Measurements from ENCODE around the gene FSD1. TPM values are rescaled to one million over a fixed set of nuclear protein-coding genes. Genes with fewer than 3 reads are reported as not detected.

Gene FSD1
- total and polyA plus RNA-seq, 5 donors from 2014 or later = 0.76 to 1.6 (median 1.0) TPM; not detected in 2

GRCh38 chr19:4361152-4362046, 57.0 kb downstream of the FSD1 start:
- H3K27ac ChIP-seq (ENCODE audit: insufficient read depth, low read length, poor library complexity, severe bottlenecking) = no peak overlapping the region
- Mint-ChIP-seq H3K9me3 (no peaks in the 10 kb centered on the region), H3K4me3 (no peak overlapping the region), H3K36me3 (peaks cover 6% of the 10 kb centered on the region), H3K4me1 (peaks cover 0 to 2% (median 0%) of the 10 kb centered on the region in 4 donors), H3K27ac (no peak overlapping the region), H3K27me3 (no peaks in the 10 kb centered on the region)
- peaks cover 50% of the 10 kb centered on the region for H3K36me3 ChIP-seq (ENCODE audit: control insufficient read depth, insufficient read depth, low read length)
- ATAC-seq (ENCODE audit: low read depth in 2 of 2) (no peak), DNase-seq (no peak)
- H3K9me3 ChIP-seq (ENCODE audit: control insufficient read depth in 2 of 2, low read length in 2 of 2) = no peaks in the 10 kb centered on the region
- H3K4me1 ChIP-seq (ENCODE audit: control insufficient read depth, insufficient read depth, low read length, poor library complexity, severe bottlenecking) = no peaks in the 10 kb centered on the region
- no peaks in the 10 kb centered on the region for H3K27me3 ChIP-seq (ENCODE audit: control insufficient read depth, insufficient read depth, low read length)
- no peak overlapping the region for H3K4me3 ChIP-seq (ENCODE audit: low read depth, low read length)

GRCh38 chr19:4362101-4362828, 57.9 kb downstream of the FSD1 start:
- H3K36me3 ChIP-seq (ENCODE audit: control insufficient read depth, insufficient read depth, low read length) = peaks cover 50% of the 10 kb centered on the region
- DNase-seq = no peak

GRCh38 chr19:4362831-4363545, 58.6 kb downstream of the FSD1 start:
- H3K4me3 ChIP-seq (ENCODE audit: low read depth, low read length) = no peak overlapping the region
- ATAC-seq (ENCODE audit: low read depth in 2 of 2) (no peak), DNase-seq (no peak)
- H3K36me3 ChIP-seq (ENCODE audit: control insufficient read depth, insufficient read depth, low read length) = peaks cover 50% of the 10 kb centered on the region
- H3K27ac ChIP-seq (ENCODE audit: insufficient read depth, low read length, poor library complexity, severe bottlenecking) = no peak overlapping the region
- peaks cover 3% of the 10 kb centered on the region for H3K4me1 ChIP-seq (ENCODE audit: control insufficient read depth, insufficient read depth, low read length, poor library complexity, severe bottlenecking)
- no peaks in the 10 kb centered on the region for H3K27me3 Mint-ChIP-seq
- H3K27ac Mint-ChIP-seq = no peak overlapping the region
- H3K4me3 Mint-ChIP-seq = no peak overlapping the region
- no peaks in the 10 kb centered on the region for H3K27me3 ChIP-seq (ENCODE audit: control insufficient read depth, insufficient read depth, low read length)
- H3K4me1 Mint-ChIP-seq = peaks cover 0 to 10% (median 0%) of the 10 kb centered on the region in 4 donors
- H3K36me3 Mint-ChIP-seq = peaks cover 6% of the 10 kb centered on the region
- H3K9me3 ChIP-seq (ENCODE audit: control insufficient read depth in 2 of 2, low read length in 2 of 2) = no peaks in the 10 kb centered on the region
- no peaks in the 10 kb centered on the region for H3K9me3 Mint-ChIP-seq

More at GRCh38 chr19:4362101-4362828, 57.9 kb downstream of the FSD1 start:
- Histone ChIP-seq H3K27me3 (ENCODE audit: control insufficient read depth, insufficient read depth, low read length) (no peaks in the 10 kb centered on the region), H3K4me1 (ENCODE audit: control insufficient read depth, insufficient read depth, low read length, poor library complexity, severe bottlenecking) (no peaks in the 10 kb centered on the region), H3K9me3 (ENCODE audit: control insufficient read depth in 2 of 2, low read length in 2 of 2) (no peaks in the 10 kb centered on the region), H3K4me3 (ENCODE audit: low read depth, low read length) (no peak overlapping the region), H3K27ac (ENCODE audit: insufficient read depth, low read length, poor library complexity, severe bottlenecking) (no peak overlapping the region)
- no peak for ATAC-seq (ENCODE audit: low read depth in 2 of 2)
- H3K27ac Mint-ChIP-seq = no peak overlapping the region
- no peaks in the 10 kb centered on the region for H3K9me3 Mint-ChIP-seq
- peaks cover 0 to 5% (median 0%) of the 10 kb centered on the region in 4 donors for H3K4me1 Mint-ChIP-seq
- no peaks in the 10 kb centered on the region for H3K27me3 Mint-ChIP-seq
- peak overlapping the region in 1 of 4 donors; percentile 54 for H3K4me3 Mint-ChIP-seq
- H3K36me3 Mint-ChIP-seq = peaks cover 6% of the 10 kb centered on the region

GRCh38 chr19:4363571-4364304, 59.3 kb downstream of the FSD1 start:
- no peak for ATAC-seq (ENCODE audit: low read depth in 2 of 2)
- H3K27me3 Mint-ChIP-seq = no peaks in the 10 kb centered on the region

GRCh38 chr19:4365341-4365740, 60.9 kb downstream of the FSD1 start:
- H3K27me3 Mint-ChIP-seq = no peaks in the 10 kb centered on the region
- Histone ChIP-seq H3K4me1 (ENCODE audit: control insufficient read depth, insufficient read depth, low read length, poor library complexity, severe bottlenecking) (peaks cover 26% of the 10 kb centered on the region), H3K27ac (ENCODE audit: insufficient read depth, low read length, poor library complexity, severe bottlenecking) (no peak overlapping the region), H3K4me3 (ENCODE audit: low read depth, low read length) (no peak overlapping the region), H3K27me3 (ENCODE audit: control insufficient read depth, insufficient read depth, low read length) (no peaks in the 10 kb centered on the region), H3K9me3 (ENCODE audit: control insufficient read depth in 2 of 2, low read length in 2 of 2) (no peaks in the 10 kb centered on the region), H3K36me3 (ENCODE audit: control insufficient read depth, insufficient read depth, low read length) (peaks cover 43% of the 10 kb centered on the region)
- no peak overlapping the region for H3K27ac Mint-ChIP-seq
- H3K4me1 Mint-ChIP-seq = peaks cover 0 to 28% (median 11%) of the 10 kb centered on the region in 4 donors
- peaks cover 5% of the 10 kb centered on the region for H3K36me3 Mint-ChIP-seq
- no peak for DNase-seq
- no peak for ATAC-seq (ENCODE audit: low read depth in 2 of 2)
- H3K9me3 Mint-ChIP-seq = no peaks in the 10 kb centered on the region
- no peak overlapping the region for H3K4me3 Mint-ChIP-seq

More at GRCh38 chr19:4363571-4364304, 59.3 kb downstream of the FSD1 start:
- Histone ChIP-seq H3K27me3 (ENCODE audit: control insufficient read depth, insufficient read depth, low read length) (no peaks in the 10 kb centered on the region), H3K27ac (ENCODE audit: insufficient read depth, low read length, poor library complexity, severe bottlenecking) (no peak overlapping the region), H3K4me3 (ENCODE audit: low read depth, low read length) (no peak overlapping the region), H3K9me3 (ENCODE audit: control insufficient read depth in 2 of 2, low read length in 2 of 2) (no peaks in the 10 kb centered on the region), H3K4me1 (ENCODE audit: control insufficient read depth, insufficient read depth, low read length, poor library complexity, severe bottlenecking) (peaks cover 10% of the 10 kb centered on the region), H3K36me3 (ENCODE audit: control insufficient read depth, insufficient read depth, low read length) (peaks cover 50% of the 10 kb centered on the region)
- Mint-ChIP-seq H3K4me3 (no peak overlapping the region), H3K9me3 (no peaks in the 10 kb centered on the region), H3K36me3 (peaks cover 6% of the 10 kb centered on the region), H3K27ac (no peak overlapping the region), H3K4me1 (peaks cover 0 to 16% (median 3%) of the 10 kb centered on the region in 4 donors)
- no peak for DNase-seq

GRCh38 chr19:4365791-4366665, 61.6 kb downstream of the FSD1 start:
- Mint-ChIP-seq H3K4me1 (peaks cover 0 to 34% (median 14%) of the 10 kb centered on the region in 4 donors), H3K27ac (no peak overlapping the region), H3K36me3 (peaks cover 3% of the 10 kb centered on the region), H3K9me3 (no peaks in the 10 kb centered on the region), H3K27me3 (no peaks in the 10 kb centered on the region), H3K4me3 (peak overlapping the region in 1 of 4 donors; percentile 21)
- peaks cover 33% of the 10 kb centered on the region for H3K4me1 ChIP-seq (ENCODE audit: control insufficient read depth, insufficient read depth, low read length, poor library complexity, severe bottlenecking)
- ATAC-seq (ENCODE audit: low read depth in 2 of 2) (no peak), DNase-seq (no peak)
- peak overlapping the region; percentile 33 for H3K27ac ChIP-seq (ENCODE audit: insufficient read depth, low read length, poor library complexity, severe bottlenecking)
- H3K4me3 ChIP-seq (ENCODE audit: low read depth, low read length) = no peak overlapping the region
- no peaks in the 10 kb centered on the region for H3K27me3 ChIP-seq (ENCODE audit: control insufficient read depth, insufficient read depth, low read length)
- H3K9me3 ChIP-seq (ENCODE audit: control insufficient read depth in 2 of 2, low read length in 2 of 2) = no peaks in the 10 kb centered on the region
- H3K36me3 ChIP-seq (ENCODE audit: control insufficient read depth, insufficient read depth, low read length) = peaks cover 36% of the 10 kb centered on the region

All from CD4-positive, CD25-positive, alpha-beta regulatory T cell (primary cell).